Measurements from ENCODE around the gene LARGE1.

Gene LARGE1

DNA sequence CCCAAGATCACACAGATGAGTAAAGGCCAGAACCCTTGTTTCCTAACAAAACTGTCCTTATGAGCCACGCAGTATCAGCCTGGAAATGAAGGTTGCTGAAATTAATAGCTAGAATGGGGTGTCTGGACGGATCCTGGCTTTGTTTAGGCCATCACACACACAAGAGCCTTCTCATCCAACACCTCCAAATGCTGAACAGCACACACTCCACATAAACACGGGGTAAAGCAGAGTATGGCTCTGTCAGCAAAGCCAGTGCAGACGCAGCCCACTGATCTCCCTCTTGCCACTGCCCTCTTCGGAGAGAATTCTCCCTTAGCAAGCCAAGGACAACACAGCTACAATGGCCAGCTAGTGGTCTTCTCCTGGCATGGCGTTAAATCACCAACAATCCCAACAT is 469.5 kb downstream of the LARGE1 start:
- Histone ChIP-seq H3K9me3 (ENCODE audit: insufficient read depth, low read length, severe bottlenecking) (no peaks in the 10 kb centered on the region), H3K4me2 (ENCODE audit: insufficient read depth, low read length) (no peak overlapping the region), H3K79me2 (ENCODE audit: insufficient read depth, low read length) (no peaks in the 10 kb centered on the region), H3K27me3 (ENCODE audit: insufficient read depth, low read length, poor library complexity) (no peaks in the 10 kb centered on the region), H3K4me1 (ENCODE audit: insufficient read depth, low read length) (no peaks in the 10 kb centered on the region), H3K9ac (ENCODE audit: low read depth, low read length) (no peak overlapping the region), H3K4me3 (ENCODE audit: low read depth in 1 of 2, low read length in 2 of 2) (no peak overlapping the region), H3K36me3 (ENCODE audit: insufficient read depth, low read length) (no peaks in the 10 kb centered on the region), H3K27ac (ENCODE audit: low read length) (no peak overlapping the region), H4K20me1 (ENCODE audit: insufficient read depth, low read length) (no peaks in the 10 kb centered on the region), H2AFZ (ENCODE audit: low read depth, low read length) (no peak overlapping the region)
- TF ChIP-seq EZH2 (IDR thresholded peaks at IDR 0.05; ENCODE audit: borderline replicate concordance, low read depth, low read length, severe bottlenecking) = no peak
- TF ChIP-seq, protein P1, sequence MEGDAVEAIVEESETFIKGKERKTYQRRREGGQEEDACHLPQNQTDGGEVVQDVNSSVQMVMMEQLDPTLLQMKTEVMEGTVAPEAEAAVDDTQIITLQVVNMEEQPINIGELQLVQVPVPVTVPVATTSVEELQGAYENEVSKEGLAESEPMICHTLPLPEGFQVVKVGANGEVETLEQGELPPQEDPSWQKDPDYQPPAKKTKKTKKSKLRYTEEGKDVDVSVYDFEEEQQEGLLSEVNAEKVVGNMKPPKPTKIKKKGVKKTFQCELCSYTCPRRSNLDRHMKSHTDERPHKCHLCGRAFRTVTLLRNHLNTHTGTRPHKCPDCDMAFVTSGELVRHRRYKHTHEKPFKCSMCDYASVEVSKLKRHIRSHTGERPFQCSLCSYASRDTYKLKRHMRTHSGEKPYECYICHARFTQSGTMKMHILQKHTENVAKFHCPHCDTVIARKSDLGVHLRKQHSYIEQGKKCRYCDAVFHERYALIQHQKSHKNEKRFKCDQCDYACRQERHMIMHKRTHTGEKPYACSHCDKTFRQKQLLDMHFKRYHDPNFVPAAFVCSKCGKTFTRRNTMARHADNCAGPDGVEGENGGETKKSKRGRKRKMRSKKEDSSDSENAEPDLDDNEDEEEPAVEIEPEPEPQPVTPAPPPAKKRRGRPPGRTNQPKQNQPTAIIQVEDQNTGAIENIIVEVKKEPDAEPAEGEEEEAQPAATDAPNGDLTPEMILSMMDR (IDR thresholded peaks at IDR 0.05; ENCODE audit: borderline replicate concordance, extremely low read depth, low read length, poor library complexity, severe bottlenecking) = no peak
- no peak for ATAC-seq (ENCODE audit: insufficient read depth, low read depth)
- no peak for DNase-seq

- no peak overlapping the region for H3K4me2 ChIP-seq (ENCODE audit: insufficient read depth, low read length)
- no peaks in the 10 kb centered on the region for H3K9me3 ChIP-seq (ENCODE audit: insufficient read depth, low read length, severe bottlenecking)
- no peak overlapping the region for H3K9ac ChIP-seq (ENCODE audit: low read depth, low read length)
- DNase-seq (no peak), ATAC-seq (ENCODE audit: insufficient read depth, low read depth) (no peak)
- no peak overlapping the region for H2AFZ ChIP-seq (ENCODE audit: low read depth, low read length)
- H3K4me1 ChIP-seq (ENCODE audit: insufficient read depth, low read length) = no peaks in the 10 kb centered on the region
- H3K79me2 ChIP-seq (ENCODE audit: insufficient read depth, low read length) = no peaks in the 10 kb centered on the region
- no peaks in the 10 kb centered on the region for H4K20me1 ChIP-seq (ENCODE audit: insufficient read depth, low read length)
- no peaks in the 10 kb centered on the region for H3K36me3 ChIP-seq (ENCODE audit: insufficient read depth, low read length)
- TF ChIP-seq, protein P1 (IDR thresholded peaks at IDR 0.05; ENCODE audit: borderline replicate concordance, extremely low read depth, low read length, poor library complexity, severe bottlenecking) = no peak
- H3K4me3 ChIP-seq (ENCODE audit: low read depth in 1 of 2, low read length in 2 of 2) = no peak overlapping the region
- no peaks in the 10 kb centered on the region for H3K27me3 ChIP-seq (ENCODE audit: insufficient read depth, low read length, poor library complexity)
- H3K27ac ChIP-seq (ENCODE audit: low read length) = no peak overlapping the region
Observed at GRCh38 chr22:33447733-33448132, 472.5 kb downstream of the LARGE1 start.

GRCh38 chr22:33443683-33444082 is 476.6 kb downstream of the LARGE1 start:
- Histone ChIP-seq H3K79me2 (ENCODE audit: insufficient read depth, low read length) (no peaks in the 10 kb centered on the region), H3K36me3 (ENCODE audit: insufficient read depth, low read length) (no peaks in the 10 kb centered on the region), H3K9me3 (ENCODE audit: insufficient read depth, low read length, severe bottlenecking) (no peaks in the 10 kb centered on the region), H3K4me2 (ENCODE audit: insufficient read depth, low read length) (no peak overlapping the region), H3K27me3 (ENCODE audit: insufficient read depth, low read length, poor library complexity) (no peaks in the 10 kb centered on the region), H3K4me1 (ENCODE audit: insufficient read depth, low read length) (no peaks in the 10 kb centered on the region), H2AFZ (ENCODE audit: low read depth, low read length) (no peak overlapping the region), H3K27ac (ENCODE audit: low read length) (no peak overlapping the region), H3K9ac (ENCODE audit: low read depth, low read length) (no peak overlapping the region), H4K20me1 (ENCODE audit: insufficient read depth, low read length) (no peaks in the 10 kb centered on the region), H3K4me3 (ENCODE audit: low read depth in 1 of 2, low read length in 2 of 2) (no peak overlapping the region)
- DNase-seq (no peak), ATAC-seq (ENCODE audit: insufficient read depth, low read depth) (no peak)
- TF ChIP-seq, protein P1 (IDR thresholded peaks at IDR 0.05; ENCODE audit: borderline replicate concordance, extremely low read depth, low read length, poor library complexity, severe bottlenecking) = no peak
- TF ChIP-seq EZH2 (IDR thresholded peaks at IDR 0.05; ENCODE audit: borderline replicate concordance, low read depth, low read length, severe bottlenecking) = no peak

DNA sequence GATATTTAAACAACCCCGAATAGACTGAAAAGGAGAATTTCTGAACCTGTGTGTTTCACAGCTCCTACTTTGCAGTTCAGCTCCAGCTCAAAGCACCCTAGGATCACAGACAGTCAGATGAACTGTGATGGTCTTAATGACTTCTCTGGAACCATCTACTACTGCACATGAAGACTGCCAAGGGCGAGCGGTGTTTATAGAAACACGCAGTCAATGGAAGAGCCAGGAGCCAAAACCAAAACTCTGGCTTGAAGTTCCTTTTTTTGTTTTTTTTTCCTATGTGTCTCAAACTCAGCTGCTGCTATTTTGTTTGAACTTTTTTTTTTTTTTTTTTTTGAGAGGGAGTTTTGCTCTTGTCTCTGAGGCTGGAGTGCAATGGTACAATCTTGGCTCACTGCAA is 479.5 kb downstream of the LARGE1 start:
- H3K4me2 ChIP-seq (ENCODE audit: insufficient read depth, low read length) = no peak overlapping the region
- no peak overlapping the region for H2AFZ ChIP-seq (ENCODE audit: low read depth, low read length)
- H3K27ac ChIP-seq (ENCODE audit: low read length) = no peak overlapping the region
- H3K4me3 ChIP-seq (ENCODE audit: low read depth in 1 of 2, low read length in 2 of 2) = no peak overlapping the region
- H3K9ac ChIP-seq (ENCODE audit: low read depth, low read length) = no peak overlapping the region
- no peaks in the 10 kb centered on the region for H3K79me2 ChIP-seq (ENCODE audit: insufficient read depth, low read length)
- H3K4me1 ChIP-seq (ENCODE audit: insufficient read depth, low read length) = no peaks in the 10 kb centered on the region
- ATAC-seq (ENCODE audit: insufficient read depth, low read depth) (no peak), DNase-seq (no peak)
- H4K20me1 ChIP-seq (ENCODE audit: insufficient read depth, low read length) = no peaks in the 10 kb centered on the region
- no peaks in the 10 kb centered on the region for H3K36me3 ChIP-seq (ENCODE audit: insufficient read depth, low read length)
- no peaks in the 10 kb centered on the region for H3K27me3 ChIP-seq (ENCODE audit: insufficient read depth, low read length, poor library complexity)
- H3K9me3 ChIP-seq (ENCODE audit: insufficient read depth, low read length, severe bottlenecking) = no peaks in the 10 kb centered on the region
- TF ChIP-seq, protein P1 (IDR thresholded peaks at IDR 0.05; ENCODE audit: borderline replicate concordance, extremely low read depth, low read length, poor library complexity, severe bottlenecking) = no peak
- TF ChIP-seq EZH2 (IDR thresholded peaks at IDR 0.05; ENCODE audit: borderline replicate concordance, low read depth, low read length, severe bottlenecking) = no peak

All from DND-41 (cell line).